CD14-positive monocyte (primary cell): ENCODE results near the gene LENEP. TPM values are rescaled to one million over a fixed set of nuclear protein-coding genes. Genes with fewer than 3 reads are reported as not detected.
"Not testable (repeated sequence)": the region's sequence is repeated elsewhere in the genome, so short reads cannot be mapped to it uniquely, and the experiment has no call there.

Experiments
- DNase-seq, 3 donors: peaks; one replicate each; pipeline ENCODE4 v3.0.0-alpha.2; 2011 to 2022
- H2AFZ ChIP-seq: 2 replicates; pipeline ENCODE4 v1.6.0; 2012; ENCODE audit warnings: mild to moderate bottlenecking, low read depth, low read length, inconsistent platforms; ENCODE audit not compliant: insufficient read depth, poor library complexity, severe bottlenecking
- H3K27ac ChIP-seq, 2 donors: 1 replicate in 1 of 2; 2 replicates in 1 of 2; pipeline ENCODE4 v1.5.1; 2012 to 2013; ENCODE audit warnings: low read length in 2 of 2, control low read depth in 1 of 2, inconsistent platforms in 1 of 2, low read depth in 1 of 2, mild to moderate bottlenecking in 1 of 2
- H3K27me3 ChIP-seq, 2 donors: one replicate each; pipeline versions ENCODE4 v1.6.0 to v1.6.1; 2011 to 2013; ENCODE audit warnings: low read length in 2 of 2; ENCODE audit not compliant: control insufficient read depth in 2 of 2, insufficient read depth in 2 of 2
- H3K36me3 ChIP-seq, 2 donors: replicated peaks in 1 of 2; 1 replicate in 1 of 2; 2 replicates in 1 of 2; pipeline versions ENCODE4 v1.5.1 to v1.6.1; 2012 to 2013; ENCODE audit warnings: low read length in 2 of 2, control low read depth in 1 of 2, inconsistent platforms in 1 of 2, mild to moderate bottlenecking in 1 of 2; ENCODE audit not compliant: insufficient read depth in 2 of 2, control insufficient read depth in 1 of 2
- H3K4me1 ChIP-seq, 2 donors: 1 replicate in 1 of 2; 2 replicates in 1 of 2; pipeline versions ENCODE4 v1.5.1 to v1.6.1; 2012 to 2013; ENCODE audit warnings: low read length in 2 of 2, control low read depth in 1 of 2, inconsistent platforms in 1 of 2, mild to moderate bottlenecking in 1 of 2, moderate library complexity in 1 of 2; ENCODE audit not compliant: insufficient read depth in 2 of 2, control insufficient read depth in 1 of 2
- H3K4me2 ChIP-seq: replicated peaks from 2 replicates; pipeline ENCODE3; 2012; ENCODE audit warnings: low read length, moderate library complexity, mild to moderate bottlenecking; ENCODE audit not compliant: poor library complexity, severe bottlenecking; ENCODE audit errors: extremely low read depth
- H3K4me3 ChIP-seq, 3 experiments: fragments of 200-600 bp in 1 of 3; sonication (generic) in 1 of 3; replicated peaks in 1 of 3; 1 replicate in 2 of 3; 2 replicates in 1 of 3; pipeline ENCODE4 v1.5.1; 2011 to 2013; ENCODE audit warnings: low read length in 3 of 3, mild to moderate bottlenecking in 3 of 3, control low read depth in 2 of 3, low read depth in 2 of 3, inconsistent platforms in 1 of 3, moderate library complexity in 1 of 3
- H3K79me2 ChIP-seq: 2 replicates; pipeline ENCODE4 v1.6.0; 2012; ENCODE audit warnings: mild to moderate bottlenecking, control low read depth, inconsistent platforms, low read length, moderate library complexity; ENCODE audit not compliant: insufficient read depth
- H3K9ac ChIP-seq: 2 replicates; pipeline ENCODE4 v1.6.0; 2017; ENCODE audit warnings: low read length, mild to moderate bottlenecking; ENCODE audit not compliant: insufficient read depth, poor library complexity, severe bottlenecking
- H3K9me3 ChIP-seq, 2 donors: replicated peaks in 1 of 2; 1 replicate in 1 of 2; 2 replicates in 1 of 2; pipeline versions ENCODE4 v1.5.1 to v1.6.1; 2012 to 2013; ENCODE audit warnings: low read length in 2 of 2, control low read depth in 1 of 2; ENCODE audit not compliant: control insufficient read depth in 1 of 2, insufficient read depth in 1 of 2
- H4K20me1 ChIP-seq: 2 replicates; pipeline ENCODE4 v1.6.0; 2012; ENCODE audit warnings: mild to moderate bottlenecking, low read length, control low read depth, moderate library complexity; ENCODE audit not compliant: insufficient read depth
- H3K27ac Mint-ChIP-seq, 7 donors: one replicate each; pipeline ENCODE4 v1.8.0; 2020; ENCODE audit warnings: mild to moderate bottlenecking in 7 of 7, mixed read lengths in 7 of 7, moderate library complexity in 6 of 7, inconsistent platforms in 2 of 7
- H3K27me3 Mint-ChIP-seq, 3 donors: one replicate each; pipeline ENCODE4 v1.8.0; 2021 to 2022; ENCODE audit warnings: low read depth in 3 of 3, mild to moderate bottlenecking in 3 of 3, mixed read lengths in 3 of 3, moderate library complexity in 3 of 3, inconsistent platforms in 1 of 3
- H3K36me3 Mint-ChIP-seq, 2 donors: one replicate each; pipeline ENCODE4 v1.8.0; 2020; ENCODE audit warnings: mixed read lengths in 2 of 2, inconsistent platforms in 1 of 2, mild to moderate bottlenecking in 1 of 2
- H3K4me1 Mint-ChIP-seq: one replicate; pipeline ENCODE4 v1.8.0; 2020; ENCODE audit warnings: mild to moderate bottlenecking, mixed read lengths
- H3K4me3 Mint-ChIP-seq, 2 donors: one replicate each; pipeline ENCODE4 v1.8.0; 2020; ENCODE audit warnings: mild to moderate bottlenecking in 2 of 2, mixed read lengths in 2 of 2, moderate library complexity in 1 of 2
- H3K9me3 Mint-ChIP-seq, 7 donors: one replicate each; pipeline ENCODE4 v1.8.0; 2020 to 2022; ENCODE audit warnings: mixed read lengths in 7 of 7, mild to moderate bottlenecking in 6 of 7, moderate library complexity in 6 of 7, inconsistent platforms in 2 of 7
- CTCF ChIP-seq: fragments of 200-600 bp; IDR thresholded peaks from one replicate; pipeline ENCODE4 v1.8.0; 2022; ENCODE audit warnings: antibody characterized with exemption, mild to moderate bottlenecking
- WGBS: methylation state at CpG from one replicate; pipeline ENCODE4 v1.1.5; 2013; ENCODE audit warnings: missing lambda C conversion rate; ENCODE audit not compliant: insufficient coverage; 5-methylcytosine and 5-hydroxymethylcytosine counted together
- intact Hi-C, 2 donors: fragments of 100-400 bp; cut with micrococcal nuclease; formaldehyde crosslinking; loops; one replicate each; pipeline versions ENCODE4 v1.15.0 to v1.15.1; 2023
- polyA plus RNA-seq, 3 donors: library from polyadenylated mRNA; depleted of rRNA in 1 of 3; unstranded in 2 of 3; stranded (reverse) in 1 of 3; fragments of 300-500 nt in 2 of 3; fragments of >200 nt in 1 of 3; fragmentation: Illumina TruSeq in 2 of 3; gene quantifications; 1 replicate in 2 of 3; 2 replicates in 1 of 3; pipeline ENCODE4 v1.2.3, GENCODE V29; 2012 to 2021

Gene LENEP
- polyA plus RNA-seq, 3 donors: not detected

- intact Hi-C loops: loop anchor here in 1 of 2 donors (5.0 kb wide), 1 partner anchor 34 kb away; no protein-coding TSS in a partner anchor
- H3K79me2 ChIP-seq: peaks cover 63% of the 10 kb centered on the region
- H3K9ac ChIP-seq: peak within 1 kb of the TSS; percentile 65
- no peaks in the 10 kb centered on the region for H3K9me3 ChIP-seq
- no peak within 1 kb of the TSS for H3K4me3 Mint-ChIP-seq
- H3K4me2 ChIP-seq: peak within 1 kb of the TSS; percentile 94
- peaks cover 4 to 9% of the 10 kb centered on the region in 2 donors for H3K36me3 ChIP-seq
- H3K27ac ChIP-seq: peak within 1 kb of the TSS in 1 of 2 donors; percentile 85
- H3K27ac Mint-ChIP-seq: peak within 1 kb of the TSS in 1 of 7 donors; percentile 7
- peak within 1 kb of the TSS; percentile 87 for H2AFZ ChIP-seq
- peaks cover 4 to 25% of the 10 kb centered on the region in 2 donors for H3K36me3 Mint-ChIP-seq
- peaks cover 19 to 27% of the 10 kb centered on the region in 2 donors for H3K4me1 ChIP-seq
- no peak for TF ChIP-seq CTCF
- H4K20me1 ChIP-seq: peaks cover 14% of the 10 kb centered on the region
- under 1% methylated on average over 24 of the region's 26 CpGs for WGBS
- peaks cover 9% of the 10 kb centered on the region for H3K4me1 Mint-ChIP-seq
- peaks cover 0 to 2% (median 0%) of the 10 kb centered on the region in 7 donors for H3K9me3 Mint-ChIP-seq
- no peaks in the 10 kb centered on the region for H3K27me3 ChIP-seq
- peak; percentile 96 to 100 (median 98) for DNase-seq
- peak within 1 kb of the TSS; percentile 51 to 97 (median 92) for H3K4me3 ChIP-seq
- H3K27me3 Mint-ChIP-seq: no peaks in the 10 kb centered on the region
Measured at GRCh38 chr1:154982897-154983648, 10.3 kb upstream of the LENEP start, which contains the start of gene FLAD1. Gene FLAD1, plus strand, starts transcription at chr1:154983344. Its CDS starts 351 bp downstream, at chr1:154983695.

GRCh38 chr1:154983776-154984466 lies 9.5 kb upstream of the LENEP start:
- H3K79me2 ChIP-seq: peaks cover 66% of the 10 kb centered on the region
- DNase-seq: no peak
- peak overlapping the region; percentile 65 for H3K9ac ChIP-seq
- WGBS: 15% methylated on average over 12 of the region's 17 CpGs
- H4K20me1 ChIP-seq: peaks cover 22% of the 10 kb centered on the region
- H3K27ac Mint-ChIP-seq: no peak overlapping the region
- H3K9me3 ChIP-seq: no peaks in the 10 kb centered on the region
- H3K9me3 Mint-ChIP-seq: peaks cover 0 to 2% (median 0%) of the 10 kb centered on the region in 7 donors
- H2AFZ ChIP-seq: peak overlapping the region; percentile 87
- peak overlapping the region; percentile 94 for H3K4me2 ChIP-seq
- H3K4me3 Mint-ChIP-seq: no peak overlapping the region
- H3K27me3 Mint-ChIP-seq: no peaks in the 10 kb centered on the region
- H3K4me1 ChIP-seq: peaks cover 19 to 27% of the 10 kb centered on the region in 2 donors
- no peaks in the 10 kb centered on the region for H3K27me3 ChIP-seq
- H3K36me3 Mint-ChIP-seq: peaks cover 9 to 33% of the 10 kb centered on the region in 2 donors
- H3K27ac ChIP-seq: peak overlapping the region in 1 of 2 donors; percentile 85
- H3K4me3 ChIP-seq: peak overlapping the region; percentile 51 to 97 (median 92)
- intact Hi-C loops: loop anchor here in 1 of 2 donors (5.0 kb wide), 1 partner anchor 33 kb away; no protein-coding TSS in a partner anchor
- H3K4me1 Mint-ChIP-seq: peaks cover 14% of the 10 kb centered on the region
- peaks cover 13 to 18% of the 10 kb centered on the region in 2 donors for H3K36me3 ChIP-seq
- no peak for TF ChIP-seq CTCF

GRCh38 chr1:154986736-154987135 lies 6.7 kb upstream of the LENEP start:
- not testable (repeated sequence) for H3K27ac Mint-ChIP-seq

More at GRCh38 chr1:154986736-154987135, 6.7 kb upstream of the LENEP start:
- H3K36me3 ChIP-seq: peaks cover 30 to 38% of the 10 kb centered on the region in 2 donors
- H2AFZ ChIP-seq, DNase-seq, H3K27ac ChIP-seq, H3K4me2 ChIP-seq, H3K27me3 Mint-ChIP-seq, intact Hi-C loops, H3K4me3 Mint-ChIP-seq, H3K9me3 Mint-ChIP-seq, H3K4me3 ChIP-seq, H3K27me3 ChIP-seq, H3K9ac ChIP-seq, H3K9me3 ChIP-seq: not testable (repeated sequence)
- Mint-ChIP-seq H3K36me3 (peaks cover 28 to 43% of the 10 kb centered on the region in 2 donors), H3K4me1 (peaks cover 17% of the 10 kb centered on the region)
- peaks cover 37% of the 10 kb centered on the region for H4K20me1 ChIP-seq
- peaks cover 56% of the 10 kb centered on the region for H3K79me2 ChIP-seq
- H3K4me1 ChIP-seq: peaks cover 19 to 27% of the 10 kb centered on the region in 2 donors
- no CpG with 5 or more reads among the region's 4 CpGs for WGBS
